LNCaP clone FGC (cell line): ENCODE measurements around the gene GFI1.
"Not testable (repeated sequence)": the region's sequence is repeated elsewhere in the genome, so short reads cannot be mapped to it uniquely, and the experiment has no call there.

Source experiments
- DNase-seq: peaks from one replicate; pipeline ENCODE4 v3.0.0-alpha.2; 2011; ENCODE audit warnings: low read depth
- H3K4me3 ChIP-seq: 2 replicates; pipeline ENCODE4 v1.5.1; 2011; ENCODE audit warnings: mild to moderate bottlenecking, low read depth, low read length, control low read depth
- TF ChIP-seq, protein P1 (sequence below): IDR thresholded peaks from 2 replicates; pipeline ENCODE4 v1.5.1; 2012; ENCODE audit warnings: mild to moderate bottlenecking; ENCODE audit not compliant: control insufficient read depth, insufficient read depth; ENCODE audit errors: extremely low read depth

The GFI1 gene

DNA sequence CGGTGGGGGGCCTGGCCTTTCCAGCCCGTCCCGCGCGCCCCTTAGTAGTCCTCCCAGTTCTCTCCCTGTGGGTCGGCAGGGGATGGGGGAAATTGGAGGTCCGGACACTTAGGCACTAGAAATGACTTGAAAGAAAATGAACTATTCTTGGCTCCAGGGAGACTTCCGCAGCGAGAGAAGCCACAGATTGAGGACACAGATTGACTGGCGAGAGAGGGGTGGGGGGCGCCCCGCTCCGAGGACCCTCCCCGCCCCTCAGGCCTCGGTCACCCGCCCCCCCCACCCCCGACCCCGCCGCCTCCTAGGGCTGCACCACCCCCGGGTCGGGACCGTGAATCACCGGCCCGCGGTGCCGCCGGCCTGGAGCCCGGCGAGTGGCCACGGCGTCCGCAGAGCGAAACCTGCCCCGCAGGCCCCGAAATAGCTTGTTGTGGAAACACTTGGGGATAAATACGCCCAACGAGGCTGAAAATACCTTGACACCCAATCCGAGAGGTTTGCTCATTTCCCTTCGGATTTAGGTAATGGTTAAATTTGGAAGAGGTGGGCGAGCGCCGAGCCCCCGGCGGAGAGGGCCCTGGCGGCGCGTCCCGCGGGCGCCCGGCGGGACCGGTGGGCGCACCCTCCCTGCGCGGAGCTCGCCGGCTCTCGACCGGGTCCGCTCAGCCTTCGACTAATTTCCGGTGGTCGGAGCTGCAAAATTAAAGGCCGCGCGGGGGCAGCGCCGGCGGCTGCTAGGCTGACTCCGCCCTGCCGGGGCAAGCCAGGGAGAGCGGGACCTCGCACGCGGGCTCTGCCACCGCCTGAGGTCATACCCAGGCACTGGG lies at the start of gene GFI1:
TSS of gene GFI1 (minus strand) at position 675 of the 827 bp plus-strand sequence. CDS start 3,438 bp downstream, outside the sequence.
- TF ChIP-seq, protein P1, sequence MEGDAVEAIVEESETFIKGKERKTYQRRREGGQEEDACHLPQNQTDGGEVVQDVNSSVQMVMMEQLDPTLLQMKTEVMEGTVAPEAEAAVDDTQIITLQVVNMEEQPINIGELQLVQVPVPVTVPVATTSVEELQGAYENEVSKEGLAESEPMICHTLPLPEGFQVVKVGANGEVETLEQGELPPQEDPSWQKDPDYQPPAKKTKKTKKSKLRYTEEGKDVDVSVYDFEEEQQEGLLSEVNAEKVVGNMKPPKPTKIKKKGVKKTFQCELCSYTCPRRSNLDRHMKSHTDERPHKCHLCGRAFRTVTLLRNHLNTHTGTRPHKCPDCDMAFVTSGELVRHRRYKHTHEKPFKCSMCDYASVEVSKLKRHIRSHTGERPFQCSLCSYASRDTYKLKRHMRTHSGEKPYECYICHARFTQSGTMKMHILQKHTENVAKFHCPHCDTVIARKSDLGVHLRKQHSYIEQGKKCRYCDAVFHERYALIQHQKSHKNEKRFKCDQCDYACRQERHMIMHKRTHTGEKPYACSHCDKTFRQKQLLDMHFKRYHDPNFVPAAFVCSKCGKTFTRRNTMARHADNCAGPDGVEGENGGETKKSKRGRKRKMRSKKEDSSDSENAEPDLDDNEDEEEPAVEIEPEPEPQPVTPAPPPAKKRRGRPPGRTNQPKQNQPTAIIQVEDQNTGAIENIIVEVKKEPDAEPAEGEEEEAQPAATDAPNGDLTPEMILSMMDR: no peak
- H3K4me3 ChIP-seq: peak within 1 kb of the TSS; percentile 50
- no peak for DNase-seq

DNA sequence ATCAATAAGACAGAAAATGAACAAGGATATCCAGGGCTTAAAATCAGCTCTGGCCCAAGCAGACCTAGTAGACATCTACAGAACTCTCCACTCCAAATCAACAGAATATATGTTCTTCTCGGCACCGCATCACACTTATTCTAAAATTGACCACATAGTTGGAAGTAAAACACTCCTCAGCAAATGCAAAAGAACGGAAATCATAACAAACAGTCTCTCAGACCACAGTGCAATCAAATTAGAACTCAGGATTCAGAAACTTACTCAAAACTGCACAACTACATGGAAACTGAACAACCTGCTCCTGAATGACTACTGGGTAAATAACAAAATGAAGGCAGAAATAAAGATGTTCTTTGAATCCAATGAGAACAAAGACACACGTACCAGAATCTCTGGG lies 45.6 kb upstream of the GFI1 start:
- not testable (repeated sequence) for DNase-seq, H3K4me3 ChIP-seq

DNA sequence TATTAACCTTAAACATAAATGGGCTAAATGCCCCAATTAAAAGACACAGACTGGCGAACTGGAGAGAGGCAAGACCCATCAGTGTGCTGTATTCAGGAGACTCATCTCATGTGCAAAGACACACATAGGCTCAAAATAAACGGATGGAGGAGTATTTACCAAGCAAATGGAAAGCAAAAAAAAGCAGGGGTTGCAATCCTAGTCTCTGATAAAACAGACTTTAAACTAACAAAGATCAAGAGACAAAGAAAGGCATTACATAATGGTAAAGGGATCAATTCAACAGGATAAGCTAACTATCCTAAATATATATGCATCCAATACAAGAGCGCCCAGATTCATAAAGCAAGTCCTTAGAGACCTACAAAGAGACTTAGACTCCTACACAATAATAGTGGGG lies 45.2 kb upstream of the GFI1 start:
- not testable (repeated sequence) for H3K4me3 ChIP-seq, DNase-seq

DNA sequence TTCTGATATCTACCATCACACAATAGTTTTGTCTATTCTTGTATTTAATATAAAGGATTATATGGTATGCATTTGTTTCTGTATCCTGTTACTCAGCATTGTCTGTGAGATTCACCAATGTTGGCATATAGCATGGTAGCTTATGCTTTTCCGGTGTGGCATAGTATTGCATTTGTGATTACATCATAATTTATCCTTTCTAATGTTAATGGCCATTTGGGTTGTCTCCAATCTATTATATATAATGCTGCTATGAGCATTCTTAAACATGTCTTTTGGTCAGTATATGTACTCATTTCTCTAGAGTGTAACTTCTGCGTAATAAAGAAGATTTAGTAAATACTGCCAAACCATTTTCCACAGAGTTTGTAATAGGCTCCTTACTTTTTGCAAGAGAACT lies 40.9 kb upstream of the GFI1 start:
- TF ChIP-seq, protein P1: no peak
- no peak for DNase-seq
- H3K4me3 ChIP-seq: no peak overlapping the region

DNA sequence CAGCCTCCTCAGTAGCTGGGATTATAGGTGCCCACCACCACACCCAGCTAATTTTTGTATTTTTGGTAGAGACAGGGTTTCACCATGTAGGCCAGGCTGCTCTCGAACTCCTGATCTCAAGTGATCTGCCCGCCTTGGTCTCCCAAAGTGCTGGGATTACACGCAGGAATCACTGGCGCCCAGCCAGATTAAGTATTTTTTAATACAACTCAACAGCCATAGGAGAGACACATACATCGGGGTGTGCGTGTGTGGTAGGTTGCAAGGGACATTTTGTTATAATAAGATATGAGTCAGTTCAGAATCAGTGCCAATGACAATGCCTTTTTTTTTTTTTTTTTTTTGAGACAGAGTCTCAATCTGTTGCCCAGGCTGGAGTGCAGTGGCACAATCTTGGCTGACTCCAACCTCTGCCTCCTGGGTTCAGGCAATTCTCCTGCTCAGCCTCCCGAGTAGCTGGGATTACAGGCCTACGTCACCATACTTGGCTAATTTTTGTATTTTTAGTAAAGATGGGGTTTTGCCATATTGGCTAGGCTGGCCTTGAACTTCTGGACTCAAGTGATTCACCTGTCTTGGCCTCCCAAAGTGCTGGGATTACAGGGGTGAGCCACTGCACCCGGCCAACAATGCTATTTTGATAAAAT lies 38.3 kb upstream of the GFI1 start:
- H3K4me3 ChIP-seq, DNase-seq: not testable (repeated sequence)

DNA sequence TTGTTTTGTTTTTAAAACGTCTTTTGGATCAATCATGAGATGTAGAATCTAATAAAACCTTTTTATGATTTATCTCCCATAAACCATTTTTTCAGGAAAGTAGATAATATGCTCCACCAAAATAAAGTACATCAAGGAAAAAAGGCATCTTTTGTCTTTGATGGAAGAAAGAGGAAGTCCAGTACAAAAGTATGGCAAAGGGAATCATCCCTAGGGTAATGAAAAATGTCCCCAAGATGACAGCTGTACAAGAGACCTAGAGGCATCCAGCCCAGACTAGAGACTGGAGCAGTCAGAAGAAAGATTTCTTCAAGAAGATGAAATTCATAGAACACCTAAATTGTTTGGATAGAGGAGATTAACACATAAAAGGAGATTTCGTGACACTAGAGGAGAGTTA lies 32.3 kb upstream of the GFI1 start:
- TF ChIP-seq, protein P1: no peak

DNA sequence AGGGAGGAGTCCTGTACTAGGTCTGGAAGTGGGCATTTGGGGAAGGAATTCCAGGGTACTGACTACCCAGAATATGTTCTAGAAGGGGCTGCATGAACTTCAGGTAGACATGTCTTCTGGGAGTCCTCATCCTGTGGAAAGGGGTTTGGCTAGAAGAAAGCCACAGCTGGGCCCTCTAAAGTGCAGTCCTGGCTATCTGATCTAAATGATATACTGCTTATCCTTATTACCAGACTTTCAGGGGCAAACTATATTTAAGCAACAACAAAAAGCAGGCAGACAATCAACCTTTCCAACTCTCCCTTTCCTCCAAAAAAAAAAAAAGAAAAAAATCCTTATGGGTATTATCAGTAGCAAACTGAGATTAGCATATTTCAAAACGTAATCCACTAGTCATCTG lies 29.8 kb upstream of the GFI1 start:
- TF ChIP-seq, protein P1: no peak
- DNase-seq: no peak
- H3K4me3 ChIP-seq: no peak overlapping the region

More for the DNA sequence above, 32.3 kb upstream of the GFI1 start:
- no peak overlapping the region for H3K4me3 ChIP-seq
- no peak for DNase-seq

DNA sequence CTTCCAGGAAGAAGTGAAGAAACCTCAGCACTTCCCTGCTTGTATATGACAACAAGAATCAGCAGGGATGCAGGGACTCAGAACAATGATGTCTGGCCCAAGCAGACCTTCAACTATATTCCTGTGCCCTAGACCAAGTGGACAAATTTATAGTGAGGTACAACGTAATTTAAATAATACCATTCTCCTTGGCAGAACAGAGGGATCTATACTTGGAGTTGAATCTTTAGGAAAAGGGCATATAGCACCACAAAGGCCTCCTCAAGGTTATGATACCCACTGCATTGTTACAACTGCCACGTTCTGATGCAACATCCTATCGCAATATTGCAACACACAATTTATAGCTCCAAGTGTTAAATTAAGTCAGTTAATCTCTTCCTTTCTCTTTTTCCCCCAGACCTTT lies 29.1 kb upstream of the GFI1 start:
- TF ChIP-seq, protein P1: no peak
- H3K4me3 ChIP-seq: no peak overlapping the region
- DNase-seq: no peak
